NCI-H128 (cell line): Measurements from ENCODE around the gene NINL.
"Not testable (repeated sequence)": the region's sequence is repeated elsewhere in the genome, so short reads cannot be mapped to it uniquely, and the experiment has no call there.

Source experiments
- DNase-seq: peaks from one replicate; lab custom pipeline; 2025; ENCODE audit not compliant: unreplicated experiment; lab: John Stamatoyannopoulos, UW

The NINL gene

DNA sequence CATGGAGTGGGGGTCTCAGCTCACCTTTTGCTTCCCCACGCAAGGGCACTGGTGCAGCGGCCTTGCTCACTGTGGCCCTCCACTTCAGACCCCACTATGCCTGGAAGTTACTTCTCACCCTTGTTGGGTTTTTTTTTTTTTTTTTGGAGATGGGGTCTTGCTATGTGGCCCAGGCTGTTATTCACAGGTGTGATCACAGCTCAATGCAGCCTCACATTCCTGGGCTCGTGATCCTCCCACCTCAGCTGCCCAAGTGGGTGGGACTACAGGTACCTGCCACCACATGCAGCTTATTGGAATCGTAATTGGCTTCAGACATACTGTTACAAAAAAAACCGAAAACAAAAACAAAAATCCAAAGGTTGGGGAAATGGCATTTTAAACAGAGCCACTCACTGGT, 32.4 kb downstream of the NINL start:
- DNase-seq, result no peak

DNA sequence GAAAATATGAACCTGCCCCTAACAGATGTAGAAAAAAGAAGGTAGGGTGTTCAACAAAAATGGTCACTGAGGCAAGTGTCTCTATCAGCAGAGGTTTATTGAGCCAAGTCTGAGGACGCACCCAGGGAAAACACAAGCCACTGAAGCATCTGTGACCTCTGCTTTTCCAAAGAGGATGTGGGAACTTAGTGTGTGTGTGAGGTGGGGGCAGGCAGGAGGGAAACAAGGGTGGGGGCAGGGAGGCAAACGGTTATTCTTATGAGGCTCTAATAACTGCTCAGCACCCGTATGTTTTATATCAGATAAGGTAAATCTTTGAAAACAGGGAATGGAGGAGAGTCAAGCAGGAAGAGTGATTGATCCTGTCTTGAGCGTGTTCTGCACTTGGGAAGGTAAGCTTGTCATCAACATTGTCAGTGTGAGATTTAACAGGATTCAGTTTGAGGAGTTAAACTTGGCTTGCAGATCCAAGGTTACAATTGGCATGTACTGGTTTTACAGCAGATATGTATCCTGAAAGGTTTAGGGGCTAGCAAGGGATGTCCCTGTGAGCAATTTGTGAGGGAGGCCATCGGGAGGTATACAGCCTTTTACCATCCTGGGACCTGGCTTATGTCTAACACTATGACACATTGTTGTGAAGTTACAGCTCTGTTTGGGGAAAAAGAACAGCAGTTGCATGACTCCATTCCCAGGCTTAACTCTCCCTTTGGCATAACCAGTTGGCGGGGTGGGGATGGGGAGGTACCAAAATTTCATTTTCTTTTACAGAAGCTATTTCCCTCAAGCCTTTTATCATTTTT, 33.7 kb downstream of the NINL start:
- DNase-seq, result no peak

DNA sequence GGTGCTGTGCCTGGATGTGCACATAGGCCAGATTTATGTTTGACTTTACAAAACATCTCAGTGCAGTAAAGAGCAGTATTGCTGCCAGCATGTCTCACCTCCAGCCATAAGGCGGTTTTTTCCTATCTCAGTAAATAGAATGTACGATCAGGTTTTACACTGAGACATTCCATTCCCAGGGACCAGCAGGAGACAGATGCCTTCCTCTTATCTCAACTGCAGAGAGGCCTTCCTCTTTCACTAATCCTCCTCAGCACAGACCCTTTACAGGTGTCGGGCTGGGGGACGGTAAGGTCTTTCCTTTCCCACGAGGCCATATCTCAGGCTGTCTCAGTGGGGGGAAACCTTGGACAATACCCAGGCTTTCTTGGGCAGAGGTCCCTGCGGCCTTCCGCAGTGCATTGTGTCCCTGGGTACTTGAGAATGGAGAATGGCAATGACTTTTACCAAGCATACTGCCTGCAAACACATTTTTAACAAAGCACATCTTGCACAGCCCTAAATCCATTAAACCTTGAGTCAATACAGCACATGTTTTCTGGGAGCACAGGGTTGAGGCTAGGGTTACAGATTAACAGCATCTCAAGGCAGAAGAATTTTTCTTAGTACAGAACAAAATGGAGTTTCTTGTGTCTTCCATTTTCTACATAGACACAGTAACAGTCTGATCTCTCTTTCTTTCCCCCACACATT, 34.5 kb downstream of the NINL start:
- DNase-seq, result not testable (repeated sequence)

- DNase-seq, result no peak
Observed at GRCh38 chr20:25549843-25550477, 35.4 kb downstream of the NINL start.

- no peak for DNase-seq
Observed at GRCh38 chr20:25549172-25549773, 36.1 kb downstream of the NINL start.

DNA sequence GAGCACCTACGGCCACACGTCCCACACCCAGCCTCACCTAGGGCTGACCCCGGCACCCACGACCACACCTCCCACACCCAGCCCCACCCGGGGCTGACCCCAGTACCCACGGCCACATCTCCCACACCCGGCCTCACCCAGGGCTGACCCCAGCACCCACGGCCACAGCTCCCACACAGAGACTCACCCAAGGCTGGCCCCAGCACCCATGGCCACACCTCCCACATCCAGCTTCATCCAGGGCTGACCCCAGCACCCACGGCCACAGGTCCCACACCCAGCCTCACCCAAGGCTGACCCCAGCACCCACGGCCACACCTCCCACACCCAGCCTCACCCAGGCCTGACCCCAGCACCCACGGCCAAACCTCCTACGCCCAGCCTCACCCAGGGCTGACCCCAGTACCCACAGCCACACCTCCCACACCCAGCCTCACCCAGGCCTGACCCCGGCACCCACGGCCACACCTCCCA, 36.7 kb downstream of the NINL start:
- no peak for DNase-seq

DNA sequence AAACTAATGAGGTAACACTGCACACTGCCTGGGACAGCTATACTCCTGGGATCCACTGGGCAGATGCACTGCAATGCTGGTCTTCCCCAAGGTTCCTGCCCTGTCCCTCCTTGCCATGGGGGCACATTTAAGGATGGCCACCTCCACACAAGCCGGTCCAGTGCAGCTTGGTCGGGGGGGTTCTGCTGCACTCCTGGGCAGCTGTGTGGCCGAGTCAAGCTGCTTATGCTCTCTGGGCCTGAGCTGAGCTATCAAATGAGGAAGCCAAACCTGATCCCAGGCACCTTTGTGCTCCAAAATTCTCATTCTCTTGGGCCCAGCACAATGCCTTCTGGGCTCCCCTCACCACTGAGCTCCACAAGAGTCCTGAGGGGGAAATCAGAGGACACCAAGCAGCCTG, 37.3 kb downstream of the NINL start:
- DNase-seq, result no peak

DNA sequence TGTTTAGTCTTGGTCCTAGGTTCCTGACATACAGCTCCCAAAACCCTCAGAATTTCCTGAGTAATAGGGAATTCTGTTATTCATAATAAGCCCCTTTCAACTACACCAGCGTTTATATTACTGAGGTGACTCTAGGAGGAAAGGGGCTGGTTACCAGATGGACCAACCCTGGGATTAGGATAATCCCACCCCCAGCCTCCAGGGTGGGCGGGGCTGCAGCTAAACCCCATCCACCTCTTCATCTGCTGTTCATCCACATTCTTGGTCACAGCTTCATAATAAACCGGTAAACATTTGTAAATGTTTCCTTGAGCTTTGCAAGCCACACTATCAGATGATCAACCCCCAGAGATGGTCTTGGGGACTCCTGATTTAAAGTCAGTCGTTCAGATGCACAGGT, 38.3 kb downstream of the NINL start:
- no peak for DNase-seq

DNA sequence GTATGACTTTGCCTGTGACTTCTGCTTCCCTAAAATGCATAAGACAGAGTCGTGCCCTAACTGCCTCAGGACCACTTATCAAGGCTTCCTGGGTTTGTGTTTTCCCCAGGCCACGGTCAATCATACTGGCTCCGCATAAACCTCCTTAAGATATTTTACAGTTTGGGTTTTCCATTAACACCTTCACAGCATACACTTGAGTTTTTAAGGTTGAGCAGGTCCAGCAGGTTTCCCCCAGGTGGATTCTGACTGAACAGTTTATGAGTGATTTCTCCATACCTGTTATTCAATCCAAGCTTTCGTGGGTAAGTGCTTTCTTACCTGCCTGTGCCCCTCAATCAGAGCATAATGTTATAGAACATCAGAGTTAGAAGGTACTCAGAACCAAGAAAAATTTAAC, 39.3 kb downstream of the NINL start:
- DNase-seq, result no peak

- DNase-seq, result no peak
Observed at GRCh38 chr20:25545171-25545570, 40.2 kb downstream of the NINL start.

DNA sequence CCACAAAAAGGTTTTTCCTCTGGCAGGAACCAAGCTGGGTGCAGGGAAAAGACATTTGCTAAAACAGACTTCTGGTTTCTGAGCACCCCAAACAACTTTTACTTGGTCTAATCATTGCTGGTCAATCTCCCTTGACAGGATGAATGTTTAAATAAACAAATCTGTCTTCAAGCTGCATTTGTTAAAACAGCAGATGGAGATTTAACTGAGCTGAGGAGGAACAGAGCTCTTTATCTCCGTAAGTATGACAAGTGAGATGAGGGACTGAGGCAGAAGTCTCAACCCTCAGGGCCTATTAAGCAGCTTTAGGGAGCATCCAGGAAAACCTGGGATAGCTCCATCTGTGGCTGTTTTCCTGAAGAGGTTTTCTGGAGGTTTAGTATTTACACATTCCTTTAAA, 40.6 kb downstream of the NINL start:
- DNase-seq, result no peak

- DNase-seq, result no peak
Observed at GRCh38 chr20:25544311-25544710, 41.0 kb downstream of the NINL start.

DNA sequence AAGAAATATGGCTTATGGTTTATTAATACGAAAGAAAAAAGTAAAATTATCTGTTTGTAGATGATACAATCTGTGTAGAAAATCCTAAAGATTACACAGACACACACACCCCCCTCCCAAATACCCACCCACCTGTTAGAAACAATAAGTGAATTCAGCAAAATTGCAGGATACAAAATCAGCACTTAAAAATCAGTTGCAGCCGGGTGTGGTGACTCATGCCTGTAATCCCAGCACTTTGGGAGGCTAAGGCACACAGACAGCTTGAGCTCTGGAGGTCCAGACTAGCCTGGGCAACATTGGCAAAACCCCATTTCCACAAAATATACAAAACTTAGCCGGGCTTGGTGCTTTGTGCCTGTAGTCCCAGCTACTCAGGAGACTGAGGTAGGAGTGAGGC, 42.3 kb downstream of the NINL start:
- no peak for DNase-seq

DNA sequence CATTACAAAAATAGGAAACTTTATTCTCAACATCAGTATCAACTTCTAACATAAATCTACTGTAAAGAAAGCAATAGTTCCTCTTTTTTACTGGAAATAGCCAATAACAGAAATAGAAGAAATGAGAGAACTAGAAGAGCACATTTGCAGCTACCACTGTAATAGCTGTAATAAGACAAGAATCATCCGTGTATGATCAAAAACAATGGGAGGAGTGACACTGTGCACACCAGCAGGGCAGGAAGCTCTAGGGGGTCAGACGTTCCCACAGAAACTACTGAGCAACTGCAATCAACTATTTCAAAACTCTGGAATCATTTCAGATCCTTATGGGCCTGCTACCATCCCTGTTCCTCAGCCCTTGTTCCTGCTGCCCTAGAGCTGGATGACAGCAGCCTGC, 43.7 kb downstream of the NINL start:
- DNase-seq, result no peak

DNA sequence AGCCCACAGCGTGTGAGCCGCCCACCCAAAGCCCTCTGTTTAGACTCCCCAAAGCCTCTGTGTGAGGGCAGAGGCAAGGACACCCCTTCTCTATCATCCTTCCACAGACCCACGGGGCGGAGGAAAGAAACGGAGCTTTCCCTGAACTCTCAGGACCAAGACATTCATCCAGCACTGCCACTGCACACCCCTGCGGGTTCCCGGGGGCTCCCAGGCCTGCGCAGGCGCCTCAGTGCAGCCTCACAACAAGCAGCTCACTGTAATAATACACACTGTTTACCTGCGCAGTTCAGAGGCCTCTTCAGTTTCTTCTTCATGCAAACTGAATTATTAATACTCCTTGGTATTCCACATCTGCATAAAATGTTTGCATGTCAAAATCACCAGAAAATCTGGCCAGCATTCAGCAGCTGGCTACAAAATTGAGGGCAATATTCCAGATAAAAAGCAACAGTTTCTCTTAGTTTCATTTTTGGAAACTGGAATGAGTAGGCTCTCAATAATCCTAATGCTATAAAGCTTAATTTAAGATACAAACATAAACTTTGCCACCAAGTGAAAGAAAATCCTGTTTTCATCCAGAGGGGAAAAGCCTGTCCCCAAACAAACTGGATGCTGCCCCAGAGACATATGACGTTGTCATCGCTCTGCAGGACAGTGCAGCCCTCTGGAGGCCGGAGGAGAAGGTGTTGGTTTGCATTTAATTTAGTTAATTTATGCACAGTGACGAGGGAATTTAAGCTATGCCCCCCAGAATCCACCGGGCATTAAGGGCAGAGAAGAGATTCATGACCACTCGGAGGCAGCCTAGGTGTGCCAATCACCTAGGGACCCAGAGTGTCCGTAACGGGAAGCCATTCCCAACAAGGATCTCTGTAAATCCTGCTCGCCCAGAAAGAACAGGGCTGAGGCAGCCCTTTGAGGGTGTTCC, 45.3 kb downstream of the NINL start:
- DNase-seq, result no peak

- DNase-seq, result no peak
Observed at GRCh38 chr20:25538838-25539665, 46.3 kb downstream of the NINL start.

GRCh38 chr20:25537890-25538289, 47.4 kb downstream of the NINL start:
- no peak for DNase-seq

DNA sequence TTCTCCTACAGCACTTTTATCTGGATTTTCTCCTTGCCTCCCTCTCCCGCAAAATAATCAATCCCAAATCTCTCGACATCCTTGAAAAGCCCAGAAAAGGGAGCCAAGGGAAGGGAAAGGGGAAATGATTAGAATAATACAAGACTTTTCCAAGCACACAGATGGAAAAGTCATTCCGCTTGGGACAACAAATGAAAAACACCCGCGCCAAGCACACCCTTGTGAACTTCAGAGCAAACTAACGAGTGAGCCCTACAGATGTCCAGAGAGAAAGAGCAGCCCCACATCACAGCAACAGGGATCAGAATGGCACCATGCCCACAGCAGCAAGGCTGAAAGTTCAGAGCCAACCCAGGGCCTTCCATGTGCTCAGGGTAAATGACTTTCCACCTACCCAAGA, 49.6 kb downstream of the NINL start:
- DNase-seq, result no peak

DNA sequence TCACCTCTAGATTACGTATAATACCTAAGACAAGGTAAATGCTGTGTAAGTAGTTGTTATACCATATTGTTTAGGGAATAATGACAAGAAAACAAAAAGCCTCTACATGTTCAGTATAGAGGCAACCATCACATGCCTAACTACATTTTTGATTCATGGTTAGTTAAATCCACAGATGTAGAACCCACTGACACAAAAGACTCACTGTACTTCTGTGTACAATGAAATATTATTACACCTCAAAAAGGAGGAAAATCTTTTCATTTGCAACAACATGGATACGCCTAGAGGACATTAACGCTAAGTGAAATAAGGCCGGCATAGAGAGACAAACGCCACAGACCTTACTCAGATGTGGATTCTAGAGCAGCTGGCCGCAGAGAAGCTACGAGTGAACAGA, 50.5 kb downstream of the NINL start:
- DNase-seq, result no peak
